Transverse colon (tissue), 4 donors: Measurements from ENCODE around the gene CACNB2. TPM values are rescaled to one million over a fixed set of nuclear protein-coding genes. Genes with fewer than 3 reads are reported as not detected.

ENCODE experiments used
- DNase-seq: peaks from one replicate; pipeline ENCODE4 v3.0.0-alpha.2; 2019
- H3K27ac ChIP-seq, 4 donors: fragments of 200-600 bp; sonication (generic); 2 replicates each; pipeline ENCODE4 v1.5.1; 2016 to 2018; ENCODE audit warnings: inconsistent platforms in 4 of 4
- H3K27me3 ChIP-seq: fragments of 200-600 bp; sonication (generic); 2 replicates; pipeline ENCODE4 v1.5.1; 2017; ENCODE audit warnings: inconsistent platforms
- H3K36me3 ChIP-seq, 4 donors: fragments of 200-600 bp; sonication (generic); 2 replicates each; pipeline ENCODE4 v1.5.1; 2017 to 2019; ENCODE audit warnings: inconsistent platforms in 4 of 4
- H3K4me1 ChIP-seq, 4 donors: fragments of 200-600 bp; sonication (generic); 2 replicates each; pipeline ENCODE4 v1.5.1; 2017 to 2020; ENCODE audit warnings: inconsistent platforms in 4 of 4
- H3K4me3 ChIP-seq, 4 donors: fragments of 200-600 bp; sonication (generic); 1 replicate in 1 of 4; 2 replicates in 3 of 4; pipeline versions ENCODE4 v1.5.1 to v1.6.1; 2017 to 2019; ENCODE audit warnings: inconsistent platforms in 4 of 4
- H3K9me3 ChIP-seq, 2 donors: fragments of 200-600 bp; sonication (generic); 2 replicates each; pipeline ENCODE4 v1.5.1; 2017 to 2019; ENCODE audit warnings: inconsistent platforms in 2 of 2
- EP300 ChIP-seq: sonication (generic); formaldehyde crosslinking; IDR thresholded peaks from one replicate; pipeline ENCODE4 v1.6.1; 2017; ENCODE audit warnings: antibody characterized with exemption, low read depth
- POLR2A ChIP-seq: fragments of 450-650 bp; IDR thresholded peaks from one replicate; pipeline ENCODE4 v1.6.1; 2016; ENCODE audit warnings: antibody characterized with exemption, mild to moderate bottlenecking, moderate library complexity
- POLR2AphosphoS5 ChIP-seq, 3 donors: sonication (generic); formaldehyde crosslinking; IDR thresholded peaks; one replicate each; pipeline ENCODE4 v1.6.1; 2016; ENCODE audit warnings: antibody characterized with exemption in 3 of 3
- WGBS, 2 donors: methylation state at CpG; one replicate each; pipeline ENCODE4 v1.1.5; 2018; ENCODE audit warnings: low coverage in 1 of 2; 5-methylcytosine and 5-hydroxymethylcytosine counted together
- in situ Hi-C, 4 donors: fragments of 200-750 bp; cut with MboI; loops; one replicate each; pipeline versions ENCODE4 v1.15.0 to v1.15.1; 2017; ENCODE audit warnings: low sequenced_read_pairs in 3 of 4, low pct_ligation_motif_present in 1 of 4, low pct_unique_long_range_greater_than_20kb in 1 of 4
- intact Hi-C: fragments of 100-400 bp; cut with DNase I; formaldehyde crosslinking; loops from one replicate; pipeline ENCODE4 v1.15.1; 2023; ENCODE audit warnings: low total_unique reads
- total RNA-seq, 4 donors: library from RNA; depleted of rRNA; stranded (reverse); fragments of >200 nt; gene quantifications; one replicate each; pipeline ENCODE4 v1.1.0, GENCODE V29; 2016
- TF ChIP-seq, protein P1 (sequence below), 5 experiments: fragments of 200-600 bp in 3 of 5; fragments of 450-650 bp in 2 of 5; sonication (generic) in 3 of 5; IDR thresholded peaks; 1 replicate in 2 of 5; 2 replicates in 3 of 5; pipeline ENCODE4 v1.5.1; 2016 to 2017; ENCODE audit warnings: antibody characterized with exemption in 5 of 5, inconsistent platforms in 3 of 5, mild to moderate bottlenecking in 2 of 5, moderate library complexity in 1 of 5

CACNB2 gene
- total RNA-seq, 4 donors from 2014 or later: 16.2 to 338 (median 23.7) TPM

DNA sequence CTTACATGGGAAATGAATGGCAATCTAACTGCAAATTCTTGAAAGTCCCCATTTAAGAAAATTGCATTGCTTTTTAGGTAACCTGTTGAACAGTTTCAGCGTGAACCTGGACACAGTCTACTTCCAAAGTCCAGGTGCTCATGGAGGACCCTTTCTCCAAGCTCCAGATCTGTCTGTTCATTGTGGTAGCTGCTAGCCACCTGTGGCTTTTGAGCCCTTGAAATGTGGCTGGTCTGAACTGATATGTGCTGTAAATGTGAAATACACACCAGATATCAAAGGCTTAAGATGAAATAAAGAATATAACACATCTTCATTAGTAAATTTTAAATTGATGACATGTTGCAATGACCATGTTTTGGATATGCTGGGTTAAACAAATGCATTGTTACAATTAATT, 4.2 kb downstream of the CACNB2 start:
- peaks cover 9% of the 10 kb centered on the region for H3K27me3 ChIP-seq
- H3K4me3 ChIP-seq: no peak overlapping the region
- 89 to 100% methylated on average over 1 of the region's 1 CpG for WGBS, 2 donors
- peaks cover 6 to 18% (median 12%) of the 10 kb centered on the region in 4 donors for H3K4me1 ChIP-seq
- no peaks in the 10 kb centered on the region for H3K9me3 ChIP-seq
- no peaks in the 10 kb centered on the region for H3K36me3 ChIP-seq
- in situ Hi-C loops: no loop called here
- peak overlapping the region; percentile 88 to 94 (median 89) for H3K27ac ChIP-seq
- TF ChIP-seq, protein P1, sequence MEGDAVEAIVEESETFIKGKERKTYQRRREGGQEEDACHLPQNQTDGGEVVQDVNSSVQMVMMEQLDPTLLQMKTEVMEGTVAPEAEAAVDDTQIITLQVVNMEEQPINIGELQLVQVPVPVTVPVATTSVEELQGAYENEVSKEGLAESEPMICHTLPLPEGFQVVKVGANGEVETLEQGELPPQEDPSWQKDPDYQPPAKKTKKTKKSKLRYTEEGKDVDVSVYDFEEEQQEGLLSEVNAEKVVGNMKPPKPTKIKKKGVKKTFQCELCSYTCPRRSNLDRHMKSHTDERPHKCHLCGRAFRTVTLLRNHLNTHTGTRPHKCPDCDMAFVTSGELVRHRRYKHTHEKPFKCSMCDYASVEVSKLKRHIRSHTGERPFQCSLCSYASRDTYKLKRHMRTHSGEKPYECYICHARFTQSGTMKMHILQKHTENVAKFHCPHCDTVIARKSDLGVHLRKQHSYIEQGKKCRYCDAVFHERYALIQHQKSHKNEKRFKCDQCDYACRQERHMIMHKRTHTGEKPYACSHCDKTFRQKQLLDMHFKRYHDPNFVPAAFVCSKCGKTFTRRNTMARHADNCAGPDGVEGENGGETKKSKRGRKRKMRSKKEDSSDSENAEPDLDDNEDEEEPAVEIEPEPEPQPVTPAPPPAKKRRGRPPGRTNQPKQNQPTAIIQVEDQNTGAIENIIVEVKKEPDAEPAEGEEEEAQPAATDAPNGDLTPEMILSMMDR (IDR thresholded peaks at IDR 0.05): no peak
- TF ChIP-seq EP300 (no peak), POLR2AphosphoS5 (IDR thresholded peaks at IDR 0.05) (no peak), POLR2A (no peak)
- DNase-seq: no peak
- intact Hi-C loops: no loop called here

DNA sequence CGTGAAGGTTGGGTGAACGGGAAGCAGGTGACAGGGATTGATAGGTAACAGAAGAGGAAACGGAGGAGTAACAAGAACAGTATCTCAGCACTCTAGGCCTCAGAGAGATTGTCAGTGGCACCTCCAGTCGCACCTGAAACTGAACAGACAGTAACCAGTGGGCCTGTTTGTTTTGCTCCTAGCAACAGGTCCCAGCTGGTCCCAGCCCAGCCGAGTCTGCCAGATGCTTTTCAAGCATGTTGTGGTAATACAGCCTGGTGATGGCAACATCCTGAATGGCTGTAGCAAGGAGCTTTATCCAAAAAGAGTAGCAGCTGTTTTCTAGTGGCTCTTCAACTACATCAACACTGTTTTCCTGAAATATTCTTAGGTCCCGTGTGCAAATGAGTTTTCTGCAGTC, 4.7 kb downstream of the CACNB2 start:
- TF ChIP-seq, protein P1 (IDR thresholded peaks at IDR 0.05): no peak
- TF ChIP-seq POLR2A (no peak), POLR2AphosphoS5 (IDR thresholded peaks at IDR 0.05) (peak; percentile 51 to 79 (median 60))
- no peaks in the 10 kb centered on the region for H3K9me3 ChIP-seq
- no peaks in the 10 kb centered on the region for H3K36me3 ChIP-seq
- 26 to 45% methylated on average over 4 to 6 of the region's 6 CpGs for WGBS, 2 donors
- in situ Hi-C loops (no loop called here), intact Hi-C loops (no loop called here)
- H3K27ac ChIP-seq: peak overlapping the region; percentile 88 to 94 (median 89)
- peak; percentile 44 for DNase-seq
- no peak overlapping the region for H3K4me3 ChIP-seq
- H3K27me3 ChIP-seq: peaks cover 8% of the 10 kb centered on the region
- peaks cover under 1 to 14% (median 9%) of the 10 kb centered on the region in 4 donors for H3K4me1 ChIP-seq

DNA sequence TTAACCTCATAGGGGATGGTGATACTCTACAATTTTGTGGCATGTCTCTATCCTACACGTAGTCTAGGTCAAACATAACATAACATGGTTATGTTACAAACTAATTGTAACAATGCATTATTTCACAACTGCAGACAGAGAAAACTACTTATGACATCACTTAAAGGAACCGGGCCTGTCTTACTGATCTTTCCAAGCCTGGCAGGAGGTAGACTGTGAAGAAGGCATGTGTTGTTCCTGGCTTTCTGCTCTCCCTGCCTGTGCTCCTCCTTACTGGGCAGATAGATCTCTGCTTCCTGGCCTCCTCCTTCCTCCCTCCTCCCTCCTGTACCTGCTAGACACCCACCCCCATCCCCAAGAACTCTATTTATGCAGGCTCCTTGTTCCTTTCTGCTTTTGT, 5.4 kb downstream of the CACNB2 start:
- intact Hi-C loops: no loop called here
- TF ChIP-seq EP300 (no peak), POLR2A (no peak), POLR2AphosphoS5 (IDR thresholded peaks at IDR 0.05) (no peak)
- TF ChIP-seq, protein P1 (IDR thresholded peaks at IDR 0.05): no peak
- in situ Hi-C loops: no loop called here
- 0 to 54% methylated on average over 1 to 2 of the region's 2 CpGs for WGBS, 2 donors
- H3K4me3 ChIP-seq: no peak overlapping the region
- H3K9me3 ChIP-seq: no peaks in the 10 kb centered on the region
- no peaks in the 10 kb centered on the region for H3K36me3 ChIP-seq
- DNase-seq: no peak
- H3K4me1 ChIP-seq: peaks cover 0 to 13% (median 7%) of the 10 kb centered on the region in 4 donors
- H3K27me3 ChIP-seq: peaks cover 5% of the 10 kb centered on the region
- H3K27ac ChIP-seq: peak overlapping the region; percentile 88 to 94 (median 89)

DNA sequence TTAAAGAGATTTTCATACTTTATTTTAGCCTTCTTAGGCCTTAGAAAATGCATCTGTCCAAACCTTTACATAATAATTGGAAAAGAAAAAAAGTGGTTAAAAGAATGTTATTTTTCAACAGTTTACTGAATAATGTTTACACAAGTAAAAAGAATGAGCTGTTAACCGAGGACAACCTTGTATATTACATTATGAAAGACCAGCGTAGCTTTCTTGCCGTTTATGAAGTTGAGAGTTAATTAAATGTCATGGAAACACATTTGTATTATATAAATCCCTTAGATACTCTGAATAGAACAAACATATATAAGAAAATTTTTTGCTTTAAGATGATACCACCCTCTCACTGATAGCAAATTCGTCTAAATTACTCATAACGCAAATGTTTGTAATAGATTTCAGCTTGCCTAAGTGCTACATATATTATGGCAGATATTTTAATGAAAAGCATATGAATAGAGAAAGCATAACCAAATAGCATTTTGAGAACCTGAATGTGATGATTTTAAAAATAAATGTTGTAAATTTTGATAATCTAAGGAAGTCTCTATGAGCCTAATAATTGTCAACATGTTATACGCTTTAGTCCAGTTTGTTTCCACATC, 9.1 kb downstream of the CACNB2 start:
- intact Hi-C loops (no loop called here), in situ Hi-C loops (no loop called here)
- Histone ChIP-seq H3K9me3 (no peaks in the 10 kb centered on the region), H3K4me3 (no peak overlapping the region), H3K4me1 (peaks cover 0 to 10% (median 5%) of the 10 kb centered on the region in 4 donors), H3K36me3 (no peaks in the 10 kb centered on the region), H3K27me3 (no peaks in the 10 kb centered on the region), H3K27ac (peak overlapping the region; percentile 11 to 89 (median 38))
- TF ChIP-seq POLR2A: no peak
- TF ChIP-seq EP300: no peak
- TF ChIP-seq, protein P1 (IDR thresholded peaks at IDR 0.05): no peak
- TF ChIP-seq POLR2AphosphoS5 (IDR thresholded peaks at IDR 0.05): no peak
- no peak for DNase-seq
- 70 to 71% methylated on average over 6 of the region's 6 CpGs for WGBS, 2 donors
